Liver (tissue), 9 donors: ENCODE results near the gene SPTBN5. TPM values are rescaled to one million over a fixed set of nuclear protein-coding genes. Genes with fewer than 3 reads are reported as not detected.
A peak's percentile ranks its signal among the peaks of the same experiment; 100 is the strongest.

Experiments
- DNase-seq: peaks from one replicate; pipeline ENCODE4 v3.0.0-alpha.2; 2017; ENCODE audit warnings: low spot score
- H3K27ac ChIP-seq, 2 donors: one replicate each; pipeline ENCODE4 v1.7.0; 2013; ENCODE audit warnings: inconsistent platforms in 2 of 2, low read length in 2 of 2, control low read depth in 1 of 2, low read depth in 1 of 2, mild to moderate bottlenecking in 1 of 2
- H3K27me3 ChIP-seq, 4 donors: one replicate each; pipeline versions ENCODE4 v1.6.1 to v1.7.0; 2013; ENCODE audit warnings: low read length in 3 of 4, inconsistent platforms in 1 of 4, mild to moderate bottlenecking in 1 of 4, moderate library complexity in 1 of 4; ENCODE audit not compliant: control insufficient read depth in 4 of 4, insufficient read depth in 4 of 4
- H3K36me3 ChIP-seq, 4 donors: one replicate each; pipeline versions ENCODE4 v1.6.1 to v1.7.0; 2013; ENCODE audit warnings: low read length in 3 of 4, mild to moderate bottlenecking in 3 of 4, low read depth in 1 of 4, moderate library complexity in 1 of 4; ENCODE audit not compliant: control insufficient read depth in 4 of 4, insufficient read depth in 3 of 4
- H3K4me1 ChIP-seq, 4 donors: one replicate each; pipeline versions ENCODE4 v1.6.1 to v1.7.0; 2013; ENCODE audit warnings: low read length in 3 of 4, mild to moderate bottlenecking in 3 of 4, moderate library complexity in 1 of 4; ENCODE audit not compliant: control insufficient read depth in 4 of 4, insufficient read depth in 4 of 4
- H3K4me3 ChIP-seq, 3 donors: one replicate each; pipeline versions ENCODE4 v1.6.1 to v1.7.0; 2013; ENCODE audit warnings: low read length in 3 of 3, control low read depth in 1 of 3, low read depth in 1 of 3, mild to moderate bottlenecking in 1 of 3
- H3K9ac ChIP-seq, 2 donors: one replicate each; pipeline ENCODE4 v1.7.0; 2013; ENCODE audit warnings: low read length in 2 of 2, mild to moderate bottlenecking in 2 of 2, moderate library complexity in 2 of 2, control low read depth in 1 of 2, low read depth in 1 of 2
- H3K9me3 ChIP-seq, 4 donors: one replicate each; pipeline versions ENCODE4 v1.6.1 to v1.7.0; 2013; ENCODE audit warnings: low read length in 3 of 4; ENCODE audit not compliant: control insufficient read depth in 4 of 4
- CTCF ChIP-seq: fragments of 150-350 bp; IDR thresholded peaks from 2 replicates; pipeline ENCODE4 v1.5.1; 2017; ENCODE audit warnings: improper control_type of control experiment, low read depth, low read length; ENCODE audit not compliant: missing input control
- EGR1 ChIP-seq, 2 donors: IDR thresholded peaks; 2 replicates each; pipeline ENCODE4 v1.6.1; 2016 to 2018; ENCODE audit warnings: antibody characterized with exemption in 2 of 2, low read depth in 2 of 2
- FOXA1 ChIP-seq: IDR thresholded peaks from 2 replicates; pipeline ENCODE4 v1.6.1; 2016; ENCODE audit warnings: antibody characterized with exemption
- HNF4A ChIP-seq, 2 donors: conservative IDR thresholded peaks; 2 replicates each; pipeline ENCODE4 v1.6.1; 2016; ENCODE audit warnings: antibody characterized with exemption in 2 of 2, mild to moderate bottlenecking in 2 of 2
- JUND ChIP-seq, 2 donors: IDR thresholded peaks; 2 replicates each; pipeline ENCODE4 v1.6.1; 2016; ENCODE audit warnings: antibody characterized with exemption in 2 of 2
- NR2F2 ChIP-seq: IDR thresholded peaks from 2 replicates; pipeline ENCODE4 v1.6.1; 2016; ENCODE audit warnings: antibody characterized with exemption
- REST ChIP-seq: IDR thresholded peaks from 2 replicates; pipeline ENCODE4 v1.6.1; 2016; ENCODE audit warnings: antibody characterized with exemption, mild to moderate bottlenecking
- RXRA ChIP-seq, 2 donors: IDR thresholded peaks; 2 replicates each; pipeline ENCODE4 v1.6.1; 2017 to 2018; ENCODE audit warnings: antibody characterized with exemption in 2 of 2, mild to moderate bottlenecking in 1 of 2
- TAF1 ChIP-seq: conservative IDR thresholded peaks from 2 replicates; pipeline ENCODE4 v1.6.1; 2016; ENCODE audit warnings: antibody characterized with exemption, mild to moderate bottlenecking
- ZBTB33 ChIP-seq: IDR thresholded peaks from 2 replicates; pipeline ENCODE4 v1.6.1; 2016; ENCODE audit warnings: antibody characterized with exemption
- WGBS: extraction: QIAGEN DNeasy Blood & Tissue Kit; methylation state at CpG from one replicate; pipeline ENCODE4 v1.1.7; 2013; 5-methylcytosine and 5-hydroxymethylcytosine counted together
- polyA plus RNA-seq, 2 donors: library from polyadenylated mRNA; stranded (reverse) in 1 of 2; unstranded in 1 of 2; fragments of 200-250 nt in 1 of 2; fragments of >200 nt in 1 of 2; fragmentation: Nextera tagmentation in 1 of 2; extraction: Ambion mirVana in 1 of 2; gene quantifications; one replicate each; pipeline versions ENCODE4 v1.2.1 to v1.2.3, GENCODE V29; 2013 to 2015
- total RNA-seq, 2 donors: library from RNA; depleted of rRNA; stranded (reverse); fragments of >200 nt; gene quantifications; one replicate each; pipeline ENCODE4 v1.2.3, GENCODE V29; 2014
- donor health status: healthy.
- donor health status: healthy.
- donor health status: healthy.
- donor health status: healthy.
- donor health status: healthy.

SPTBN5 gene
- total and polyA plus RNA-seq, 4 donors: 0.12 to 1.7 (median 0.17) TPM

GRCh38 chr15:41871175-41871905, 22.5 kb downstream of the SPTBN5 start:
- no peaks in the 10 kb centered on the region for H3K36me3 ChIP-seq
- WGBS: 94% methylated on average over 19 of the region's 19 CpGs
- DNase-seq: no peak
- H3K27me3 ChIP-seq: no peaks in the 10 kb centered on the region
- no peak overlapping the region for H3K9ac ChIP-seq
- no peaks in the 10 kb centered on the region for H3K9me3 ChIP-seq
- no peak overlapping the region for H3K4me3 ChIP-seq
- peaks cover 0 to 15% (median 9%) of the 10 kb centered on the region in 4 donors for H3K4me1 ChIP-seq
- TF ChIP-seq TAF1 (no peak), REST (no peak), NR2F2 (no peak), RXRA (IDR thresholded peaks at IDR 0.05) (no peak), JUND (IDR thresholded peaks at IDR 0.05) (no peak), HNF4A (conservative IDR thresholded peaks at IDR 0.05) (no peak), EGR1 (IDR thresholded peaks at IDR 0.05; ENCODE audit: low read depth in 2 of 2) (no peak), FOXA1 (no peak), CTCF (no peak)
- H3K27ac ChIP-seq: no peak overlapping the region

- H3K9me3 ChIP-seq: no peaks in the 10 kb centered on the region
- TF ChIP-seq CTCF: no peak
- no peak for TF ChIP-seq ZBTB33
- peak; percentile 53 to 69 for TF ChIP-seq RXRA (IDR thresholded peaks at IDR 0.05)
- no peak overlapping the region for H3K27ac ChIP-seq
- no peaks in the 10 kb centered on the region for H3K36me3 ChIP-seq
- no peaks in the 10 kb centered on the region for H3K27me3 ChIP-seq
- H3K4me1 ChIP-seq: peaks cover 0 to 20% (median 13%) of the 10 kb centered on the region in 4 donors
- 52% methylated on average over 9 of the region's 9 CpGs for WGBS
- DNase-seq: no peak
- H3K9ac ChIP-seq: no peak overlapping the region
- H3K4me3 ChIP-seq: no peak overlapping the region
Measured at GRCh38 chr15:41870689-41871081, 23.2 kb downstream of the SPTBN5 start.
